CD4-positive, CD25-positive, alpha-beta regulatory T cell (primary cell): ENCODE measurements around the gene COX7B2. TPM values are rescaled to one million over a fixed set of nuclear protein-coding genes. Genes with fewer than 3 reads are reported as not detected.

Source experiments
- ATAC-seq, 2 donors: fragments of 150-1000 bp; cut with Tn5 transposase; one replicate each; pipeline ENCODE4 v1.10.0; 2021; ENCODE audit warnings: low read depth in 2 of 2, moderate number of reproducible peaks in 2 of 2, moderate library complexity in 1 of 2
- DNase-seq, 3 donors: peaks; one replicate each; pipeline versions ENCODE4 v3.0.0 to v3.0.0-alpha.2; 2012 to 2022; ENCODE audit warnings: mixed read lengths in 1 of 3
- H3K27ac ChIP-seq: one replicate; pipeline ENCODE4 v1.7.0; 2013; ENCODE audit warnings: mild to moderate bottlenecking, low read length; ENCODE audit not compliant: insufficient read depth, poor library complexity, severe bottlenecking
- H3K27me3 ChIP-seq: one replicate; pipeline ENCODE4 v1.7.0; 2013; ENCODE audit warnings: low read length; ENCODE audit not compliant: control insufficient read depth, insufficient read depth
- H3K36me3 ChIP-seq: one replicate; pipeline ENCODE4 v1.7.0; 2013; ENCODE audit warnings: mild to moderate bottlenecking, low read length, moderate library complexity; ENCODE audit not compliant: control insufficient read depth, insufficient read depth
- H3K4me1 ChIP-seq: 2 replicates; pipeline ENCODE4 v1.7.0; 2013; ENCODE audit warnings: mild to moderate bottlenecking, low read length; ENCODE audit not compliant: insufficient read depth, control insufficient read depth, poor library complexity, severe bottlenecking
- H3K4me3 ChIP-seq: one replicate; pipeline ENCODE4 v1.7.0; 2013; ENCODE audit warnings: low read depth, mild to moderate bottlenecking, low read length, moderate library complexity
- H3K9me3 ChIP-seq, 2 experiments: 1 replicate in 1 of 2; 2 replicates in 1 of 2; pipeline ENCODE4 v1.7.0; 2013; ENCODE audit warnings: low read length in 2 of 2, mild to moderate bottlenecking in 1 of 2, moderate library complexity in 1 of 2; ENCODE audit not compliant: control insufficient read depth in 2 of 2
- H3K27ac Mint-ChIP-seq, 3 donors: one replicate each; pipeline ENCODE4 v1.8.0; 2020 to 2022; ENCODE audit warnings: mild to moderate bottlenecking in 3 of 3, mixed read lengths in 3 of 3, moderate library complexity in 2 of 3
- H3K27me3 Mint-ChIP-seq: one replicate; pipeline ENCODE4 v1.8.0; 2022; ENCODE audit warnings: mild to moderate bottlenecking, mixed read lengths
- H3K36me3 Mint-ChIP-seq: one replicate; pipeline ENCODE4 v1.8.0; 2020; ENCODE audit warnings: mixed read lengths
- H3K4me1 Mint-ChIP-seq, 4 donors: one replicate each; pipeline ENCODE4 v1.8.0; 2020 to 2022; ENCODE audit warnings: mixed read lengths in 4 of 4, mild to moderate bottlenecking in 1 of 4
- H3K4me3 Mint-ChIP-seq, 4 donors: one replicate each; pipeline ENCODE4 v1.8.0; 2020 to 2022; ENCODE audit warnings: mild to moderate bottlenecking in 4 of 4, mixed read lengths in 4 of 4, moderate library complexity in 3 of 4
- H3K9me3 Mint-ChIP-seq, 7 donors: one replicate each; pipeline ENCODE4 v1.8.0; 2020 to 2022; ENCODE audit warnings: mixed read lengths in 7 of 7, mild to moderate bottlenecking in 3 of 7, moderate library complexity in 2 of 7
- polyA plus RNA-seq, 4 donors: library from polyadenylated mRNA; unstranded; fragments of 300-500 nt; fragmentation: Illumina TruSeq; gene quantifications; one replicate each; pipeline ENCODE4 v1.2.3, GENCODE V29; 2021
- total RNA-seq: library from RNA; stranded (reverse); gene quantifications from one replicate; pipeline ENCODE4 v1.2.3, GENCODE V29; 2022

COX7B2 gene
- total and polyA plus RNA-seq, 5 donors from 2014 or later: not detected

- ATAC-seq: no peak
- H3K36me3 Mint-ChIP-seq: no peaks in the 10 kb centered on the region
These were observed 91.2 kb downstream of the COX7B2 start for GRCh38 chr4:46817806-46818205.

GRCh38 chr4:46804781-46805413 lies 104.1 kb downstream of the COX7B2 start:
- H3K36me3 Mint-ChIP-seq: no peaks in the 10 kb centered on the region
- no peak overlapping the region for H3K4me3 Mint-ChIP-seq
- no peak for DNase-seq
- H3K4me1 ChIP-seq: no peaks in the 10 kb centered on the region
- H3K27ac ChIP-seq: no peak overlapping the region
- no peak overlapping the region for H3K4me3 ChIP-seq
- no peaks in the 10 kb centered on the region for H3K27me3 ChIP-seq
- peaks cover 0 to 4% (median 0%) of the 10 kb centered on the region in 7 donors for H3K9me3 Mint-ChIP-seq
- H3K27me3 Mint-ChIP-seq: no peaks in the 10 kb centered on the region
- H3K4me1 Mint-ChIP-seq: no peaks in the 10 kb centered on the region
- H3K27ac Mint-ChIP-seq: no peak overlapping the region
- no peaks in the 10 kb centered on the region for H3K9me3 ChIP-seq
- no peak for ATAC-seq
- no peaks in the 10 kb centered on the region for H3K36me3 ChIP-seq

More at GRCh38 chr4:46817806-46818205, 91.2 kb downstream of the COX7B2 start:
- Mint-ChIP-seq H3K27me3 (no peaks in the 10 kb centered on the region), H3K4me3 (no peak overlapping the region), H3K9me3 (peaks cover 0 to 2% (median 0%) of the 10 kb centered on the region in 7 donors), H3K4me1 (no peaks in the 10 kb centered on the region), H3K27ac (no peak overlapping the region)
- Histone ChIP-seq H3K27me3 (no peaks in the 10 kb centered on the region), H3K36me3 (no peaks in the 10 kb centered on the region), H3K4me1 (no peaks in the 10 kb centered on the region), H3K4me3 (no peak overlapping the region), H3K9me3 (no peaks in the 10 kb centered on the region), H3K27ac (no peak overlapping the region)
- DNase-seq: no peak

GRCh38 chr4:46793036-46793435 lies 116.0 kb downstream of the COX7B2 start:
- H3K4me3 Mint-ChIP-seq: no peak overlapping the region
- H3K4me1 Mint-ChIP-seq: no peaks in the 10 kb centered on the region
- H3K27me3 ChIP-seq: no peaks in the 10 kb centered on the region
- no peak for DNase-seq
- peaks cover 0 to 11% (median 6%) of the 10 kb centered on the region in 7 donors for H3K9me3 Mint-ChIP-seq
- no peak overlapping the region for H3K4me3 ChIP-seq
- H3K27ac ChIP-seq: no peak overlapping the region
- no peak for ATAC-seq
- no peaks in the 10 kb centered on the region for H3K4me1 ChIP-seq
- H3K36me3 ChIP-seq: no peaks in the 10 kb centered on the region
- no peak overlapping the region for H3K27ac Mint-ChIP-seq
- H3K27me3 Mint-ChIP-seq: no peaks in the 10 kb centered on the region
- H3K36me3 Mint-ChIP-seq: no peaks in the 10 kb centered on the region
- no peaks in the 10 kb centered on the region for H3K9me3 ChIP-seq

- H3K4me3 ChIP-seq: no peak overlapping the region
- ATAC-seq: no peak
- H3K4me1 Mint-ChIP-seq: no peaks in the 10 kb centered on the region
- no peaks in the 10 kb centered on the region for H3K9me3 ChIP-seq
- no peak overlapping the region for H3K27ac Mint-ChIP-seq
- H3K27me3 Mint-ChIP-seq: no peaks in the 10 kb centered on the region
- H3K27ac ChIP-seq: no peak overlapping the region
- H3K27me3 ChIP-seq: no peaks in the 10 kb centered on the region
- H3K9me3 Mint-ChIP-seq: peaks cover 0 to 7% (median 2%) of the 10 kb centered on the region in 7 donors
- H3K4me3 Mint-ChIP-seq: no peak overlapping the region
- no peaks in the 10 kb centered on the region for H3K4me1 ChIP-seq
- H3K36me3 Mint-ChIP-seq: no peaks in the 10 kb centered on the region
- no peaks in the 10 kb centered on the region for H3K36me3 ChIP-seq
- DNase-seq: no peak
These were observed 127.5 kb downstream of the COX7B2 start for GRCh38 chr4:46781434-46782092.

- ATAC-seq: no peak
- no peak overlapping the region for H3K27ac Mint-ChIP-seq
- Histone ChIP-seq H3K4me1 (no peaks in the 10 kb centered on the region), H3K36me3 (no peaks in the 10 kb centered on the region), H3K27ac (no peak overlapping the region), H3K9me3 (no peaks in the 10 kb centered on the region), H3K27me3 (no peaks in the 10 kb centered on the region), H3K4me3 (no peak overlapping the region)
- H3K9me3 Mint-ChIP-seq: peaks cover 0 to 5% (median 4%) of the 10 kb centered on the region in 7 donors
- H3K27me3 Mint-ChIP-seq: no peaks in the 10 kb centered on the region
- no peak for DNase-seq
- H3K36me3 Mint-ChIP-seq: no peaks in the 10 kb centered on the region
- H3K4me1 Mint-ChIP-seq: no peaks in the 10 kb centered on the region
- no peak overlapping the region for H3K4me3 Mint-ChIP-seq
These were observed 143.6 kb downstream of the COX7B2 start for GRCh38 chr4:46765465-46765864.

GRCh38 chr4:46730075-46730474 lies 179.0 kb downstream of the COX7B2 start:
- Mint-ChIP-seq H3K27ac (no peak overlapping the region), H3K36me3 (no peaks in the 10 kb centered on the region), H3K27me3 (no peaks in the 10 kb centered on the region), H3K4me3 (no peak overlapping the region), H3K9me3 (peaks cover 0 to 22% (median 10%) of the 10 kb centered on the region in 7 donors), H3K4me1 (no peaks in the 10 kb centered on the region)
- peaks cover 0 to 2% of the 10 kb centered on the region in 2 experiments for H3K9me3 ChIP-seq
- ATAC-seq (no peak), DNase-seq (no peak)
- H3K27ac ChIP-seq: no peak overlapping the region
- no peak overlapping the region for H3K4me3 ChIP-seq
- no peaks in the 10 kb centered on the region for H3K4me1 ChIP-seq
- H3K36me3 ChIP-seq: no peaks in the 10 kb centered on the region
- no peaks in the 10 kb centered on the region for H3K27me3 ChIP-seq

GRCh38 chr4:46720055-46720454 lies 189.0 kb downstream of the COX7B2 start:
- peaks cover 0 to 13% (median 4%) of the 10 kb centered on the region in 7 donors for H3K9me3 Mint-ChIP-seq
- Histone ChIP-seq H3K36me3 (no peaks in the 10 kb centered on the region), H3K27ac (no peak overlapping the region), H3K9me3 (no peaks in the 10 kb centered on the region), H3K27me3 (no peaks in the 10 kb centered on the region), H3K4me1 (no peaks in the 10 kb centered on the region), H3K4me3 (no peak overlapping the region)
- DNase-seq (no peak), ATAC-seq (no peak)
- no peak overlapping the region for H3K27ac Mint-ChIP-seq
- H3K36me3 Mint-ChIP-seq: no peaks in the 10 kb centered on the region
- H3K27me3 Mint-ChIP-seq: no peaks in the 10 kb centered on the region
- H3K4me3 Mint-ChIP-seq: no peak overlapping the region
- no peaks in the 10 kb centered on the region for H3K4me1 Mint-ChIP-seq

GRCh38 chr4:46717950-46718349 lies 191.1 kb downstream of the COX7B2 start:
- Mint-ChIP-seq H3K9me3 (peaks cover 0 to 13% (median 3%) of the 10 kb centered on the region in 7 donors), H3K36me3 (no peaks in the 10 kb centered on the region), H3K27ac (no peak overlapping the region), H3K27me3 (no peaks in the 10 kb centered on the region), H3K4me3 (no peak overlapping the region), H3K4me1 (no peaks in the 10 kb centered on the region)
- DNase-seq (no peak), ATAC-seq (no peak)
- Histone ChIP-seq H3K4me3 (no peak overlapping the region), H3K4me1 (no peaks in the 10 kb centered on the region), H3K27me3 (no peaks in the 10 kb centered on the region), H3K27ac (no peak overlapping the region), H3K36me3 (no peaks in the 10 kb centered on the region), H3K9me3 (no peaks in the 10 kb centered on the region)
